ENCODE results near the gene PCTP.

The PCTP gene

DNA sequence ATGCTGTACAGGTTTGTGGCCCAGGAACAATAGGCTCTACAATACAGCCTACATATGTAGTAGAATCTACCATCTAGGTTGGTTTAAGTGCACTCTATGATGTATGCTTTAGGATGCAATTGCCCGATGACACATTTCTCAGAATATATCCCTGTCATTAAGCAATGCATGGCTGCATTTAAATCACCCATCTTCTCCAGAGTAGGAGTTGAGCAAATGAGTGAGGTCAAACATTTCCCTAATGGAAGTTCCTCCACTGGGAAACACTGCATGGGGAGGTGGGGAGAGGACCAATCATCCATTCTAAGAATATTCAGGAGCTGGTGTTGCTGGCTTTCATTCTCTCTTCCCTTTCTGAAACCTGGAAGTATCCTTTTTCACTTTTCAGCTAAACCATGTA is 2.0 kb upstream of the PCTP start:
- Histone ChIP-seq H2BK12ac (ENCODE audit: low read length in 2 of 2) (no peak overlapping the region), H3K4me3 (ENCODE audit: insufficient read depth in 1 of 2, low read depth in 1 of 2, low read length in 2 of 2) (no peak overlapping the region), H4K8ac (ENCODE audit: low read length) (no peak overlapping the region), H3K4me1 (ENCODE audit: control insufficient read depth, insufficient read depth, low read depth, low read length) (peaks cover 4% of the 10 kb centered on the region), H3K14ac (ENCODE audit: low read length in 2 of 2) (no peak overlapping the region), H2BK15ac (ENCODE audit: low read depth, poor library complexity, severe bottlenecking) (no peak overlapping the region), H3K9me3 (ENCODE audit: control insufficient read depth, low read length) (no peaks in the 10 kb centered on the region), H2AFZ (ENCODE audit: low read depth, low read length) (no peak overlapping the region), H3K9ac (ENCODE audit: low read length) (no peak overlapping the region), H3K4me2 (ENCODE audit: low read length, poor library complexity, severe bottlenecking) (no peak overlapping the region), H4K91ac (ENCODE audit: low read length) (no peak overlapping the region), H3K36me3 (ENCODE audit: control insufficient read depth in 1 of 2, insufficient read depth in 2 of 2, low read depth in 1 of 2, low read length in 2 of 2) (peaks cover 4 to 7% of the 10 kb centered on the region in 2 experiments), H2AK5ac (ENCODE audit: low read length, severe bottlenecking) (no peak overlapping the region), H3K23ac (ENCODE audit: low read length in 2 of 2) (no peak overlapping the region), H3K4ac (ENCODE audit: low read depth in 1 of 2, low read length in 2 of 2) (no peak overlapping the region), H2BK5ac (ENCODE audit: low read depth, low read length, poor library complexity, severe bottlenecking) (no peak overlapping the region), H3K18ac (ENCODE audit: low read depth in 1 of 2, low read length in 2 of 2) (no peak overlapping the region), H3K27ac (ENCODE audit: low read length, poor library complexity, severe bottlenecking) (no peak overlapping the region), H2BK120ac (ENCODE audit: low read depth, low read length) (no peak overlapping the region), H3K27me3 (ENCODE audit: control insufficient read depth in 1 of 2, insufficient read depth in 1 of 2, low read length in 2 of 2) (no peaks in the 10 kb centered on the region), H3K79me1 (replicated peaks; ENCODE audit: low read length, poor library complexity, severe bottlenecking) (peaks cover 11% of the 10 kb centered on the region)
- WGBS = no CpG with 5 or more reads among the region's 1 CpG
- DNase-seq = no peak

DNA sequence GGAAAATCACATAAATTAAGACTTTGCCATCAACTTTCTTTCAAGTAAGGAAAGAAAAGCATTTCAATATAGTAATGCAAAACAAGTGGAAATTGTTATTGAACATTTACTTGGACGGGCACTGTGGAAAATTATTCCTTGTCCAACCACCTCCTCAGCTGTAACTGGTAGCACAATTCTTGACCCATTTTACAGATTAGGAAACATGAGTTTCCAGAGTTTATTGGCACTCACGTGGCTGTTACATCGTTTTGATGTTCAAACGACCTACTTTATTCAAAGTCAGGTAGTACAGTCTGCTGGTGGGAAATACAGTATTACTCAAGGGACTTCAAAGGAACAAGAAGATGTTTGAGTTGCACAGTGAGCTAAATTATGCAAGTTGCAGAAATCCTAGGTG is 866 bp upstream of the PCTP start:
- Histone ChIP-seq H4K8ac (ENCODE audit: low read length) (no peak overlapping the region), H4K91ac (ENCODE audit: low read length) (no peak overlapping the region)

DNA sequence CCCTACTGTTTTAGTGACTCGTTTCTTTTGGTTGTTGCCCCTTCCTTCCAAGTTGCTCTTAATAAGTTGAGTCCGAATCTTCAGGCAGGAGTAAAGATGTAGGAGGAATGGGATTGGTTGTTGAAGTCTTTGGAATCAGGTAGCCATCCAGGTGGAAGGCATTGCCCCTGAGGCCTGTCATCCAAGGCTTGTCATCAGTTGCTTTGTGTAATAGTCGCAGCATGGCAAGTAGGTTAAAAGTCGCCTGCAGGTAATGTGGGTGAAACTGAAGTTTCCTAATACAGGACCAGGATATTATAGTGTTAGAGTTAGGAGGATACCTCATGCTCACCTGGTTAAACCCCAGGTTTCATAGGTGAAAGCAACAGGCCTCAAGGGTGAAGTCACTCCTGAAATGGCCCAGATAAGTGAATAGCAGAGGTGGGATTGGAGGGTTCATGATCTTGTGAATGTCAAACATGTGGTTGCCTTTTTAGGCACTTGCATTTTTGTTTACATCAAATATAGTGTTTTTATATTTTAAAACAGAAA is 934 bp downstream of the PCTP start:
- no peak overlapping the region for H3K23ac ChIP-seq (ENCODE audit: low read length in 2 of 2)
- peaks cover 4 to 17% of the 10 kb centered on the region in 2 experiments for H3K36me3 ChIP-seq (ENCODE audit: control insufficient read depth in 1 of 2, insufficient read depth in 2 of 2, low read depth in 1 of 2, low read length in 2 of 2)
- no peak overlapping the region for H2BK12ac ChIP-seq (ENCODE audit: low read length in 2 of 2)
- no peaks in the 10 kb centered on the region for H3K27me3 ChIP-seq (ENCODE audit: control insufficient read depth in 1 of 2, insufficient read depth in 1 of 2, low read length in 2 of 2)
- H3K4me1 ChIP-seq (ENCODE audit: control insufficient read depth, insufficient read depth, low read depth, low read length) = peaks cover 4% of the 10 kb centered on the region
- no peak overlapping the region for H2BK5ac ChIP-seq (ENCODE audit: low read depth, low read length, poor library complexity, severe bottlenecking)
- no peak overlapping the region for H2AK5ac ChIP-seq (ENCODE audit: low read length, severe bottlenecking)
- H3K4me2 ChIP-seq (ENCODE audit: low read length, poor library complexity, severe bottlenecking) = peak overlapping the region; percentile 40
- no peak overlapping the region for H3K18ac ChIP-seq (ENCODE audit: low read depth in 1 of 2, low read length in 2 of 2)
- peak overlapping the region; percentile 17 for H4K8ac ChIP-seq (ENCODE audit: low read length)
- H2BK120ac ChIP-seq (ENCODE audit: low read depth, low read length) = no peak overlapping the region
- no peaks in the 10 kb centered on the region for H3K9me3 ChIP-seq (ENCODE audit: control insufficient read depth, low read length)
- H3K27ac ChIP-seq (ENCODE audit: low read length, poor library complexity, severe bottlenecking) = no peak overlapping the region
- 67% methylated on average over 4 of the region's 4 CpGs for WGBS
- DNase-seq = no peak
- H3K4ac ChIP-seq (ENCODE audit: low read depth in 1 of 2, low read length in 2 of 2) = peak overlapping the region in 1 of 2 experiments; percentile 56
- H3K9ac ChIP-seq (ENCODE audit: low read length) = peak overlapping the region; percentile 91
- H3K4me3 ChIP-seq (ENCODE audit: insufficient read depth in 1 of 2, low read depth in 1 of 2, low read length in 2 of 2) = peak overlapping the region; percentile 64 to 95
- peak overlapping the region in 1 of 2 experiments; percentile 93 for H3K14ac ChIP-seq (ENCODE audit: low read length in 2 of 2)
- H2AFZ ChIP-seq (ENCODE audit: low read depth, low read length) = no peak overlapping the region
- no peak overlapping the region for H4K91ac ChIP-seq (ENCODE audit: low read length)
- H2BK15ac ChIP-seq (ENCODE audit: low read depth, poor library complexity, severe bottlenecking) = no peak overlapping the region
- H3K79me1 ChIP-seq (replicated peaks; ENCODE audit: low read length, poor library complexity, severe bottlenecking) = peaks cover 27% of the 10 kb centered on the region

More for the DNA sequence above, 866 bp upstream of the PCTP start:
- H3K9me3 ChIP-seq (ENCODE audit: control insufficient read depth, low read length) = no peaks in the 10 kb centered on the region
- H3K14ac ChIP-seq (ENCODE audit: low read length in 2 of 2) = no peak overlapping the region
- no peak overlapping the region for H2AK5ac ChIP-seq (ENCODE audit: low read length, severe bottlenecking)
- H2BK15ac ChIP-seq (ENCODE audit: low read depth, poor library complexity, severe bottlenecking) = no peak overlapping the region
- no peak overlapping the region for H3K4me3 ChIP-seq (ENCODE audit: insufficient read depth in 1 of 2, low read depth in 1 of 2, low read length in 2 of 2)
- H2BK12ac ChIP-seq (ENCODE audit: low read length in 2 of 2) = no peak overlapping the region
- H3K9ac ChIP-seq (ENCODE audit: low read length) = no peak overlapping the region
- H3K79me1 ChIP-seq (replicated peaks; ENCODE audit: low read length, poor library complexity, severe bottlenecking) = peaks cover 21% of the 10 kb centered on the region
- no peak overlapping the region for H2BK5ac ChIP-seq (ENCODE audit: low read depth, low read length, poor library complexity, severe bottlenecking)
- H3K18ac ChIP-seq (ENCODE audit: low read depth in 1 of 2, low read length in 2 of 2) = no peak overlapping the region
- no peak for DNase-seq
- 92% methylated on average over 4 of the region's 4 CpGs for WGBS
- H3K4ac ChIP-seq (ENCODE audit: low read depth in 1 of 2, low read length in 2 of 2) = no peak overlapping the region
- peaks cover 4% of the 10 kb centered on the region for H3K4me1 ChIP-seq (ENCODE audit: control insufficient read depth, insufficient read depth, low read depth, low read length)
- H2AFZ ChIP-seq (ENCODE audit: low read depth, low read length) = no peak overlapping the region
- no peaks in the 10 kb centered on the region for H3K27me3 ChIP-seq (ENCODE audit: control insufficient read depth in 1 of 2, insufficient read depth in 1 of 2, low read length in 2 of 2)
- H3K36me3 ChIP-seq (ENCODE audit: control insufficient read depth in 1 of 2, insufficient read depth in 2 of 2, low read depth in 1 of 2, low read length in 2 of 2) = peaks cover 4 to 17% of the 10 kb centered on the region in 2 experiments
- H3K27ac ChIP-seq (ENCODE audit: low read length, poor library complexity, severe bottlenecking) = no peak overlapping the region
- no peak overlapping the region for H3K23ac ChIP-seq (ENCODE audit: low read length in 2 of 2)
- no peak overlapping the region for H2BK120ac ChIP-seq (ENCODE audit: low read depth, low read length)
- H3K4me2 ChIP-seq (ENCODE audit: low read length, poor library complexity, severe bottlenecking) = no peak overlapping the region

DNA sequence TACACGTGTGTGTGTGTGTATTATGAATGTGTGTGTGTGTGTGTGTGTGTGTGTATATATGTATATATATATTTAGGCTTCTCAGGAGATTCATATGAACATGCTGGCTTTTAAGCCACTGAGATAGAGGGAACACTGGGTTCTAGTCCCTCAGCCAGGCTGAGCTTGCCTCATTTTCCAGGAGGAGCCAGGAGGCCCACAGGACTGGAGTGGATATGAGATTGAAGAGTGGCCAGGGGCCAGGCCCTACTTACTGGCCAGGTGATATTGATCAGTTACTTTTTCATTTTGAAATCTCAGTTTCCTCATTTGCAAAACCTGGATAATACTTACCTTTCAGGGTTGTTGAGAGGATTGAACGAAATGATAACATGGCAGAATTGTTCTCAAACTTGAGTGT is 5.8 kb downstream of the PCTP start:
- H2AFZ ChIP-seq (ENCODE audit: low read depth, low read length) = no peak overlapping the region
- no peak overlapping the region for H2BK120ac ChIP-seq (ENCODE audit: low read depth, low read length)
- H3K79me1 ChIP-seq (replicated peaks; ENCODE audit: low read length, poor library complexity, severe bottlenecking) = peaks cover 40% of the 10 kb centered on the region
- no peak overlapping the region for H2AK5ac ChIP-seq (ENCODE audit: low read length, severe bottlenecking)
- no peaks in the 10 kb centered on the region for H3K27me3 ChIP-seq (ENCODE audit: control insufficient read depth in 1 of 2, insufficient read depth in 1 of 2, low read length in 2 of 2)
- no peak overlapping the region for H2BK5ac ChIP-seq (ENCODE audit: low read depth, low read length, poor library complexity, severe bottlenecking)
- no peak overlapping the region for H3K4ac ChIP-seq (ENCODE audit: low read depth in 1 of 2, low read length in 2 of 2)
- no peak overlapping the region for H4K91ac ChIP-seq (ENCODE audit: low read length)
- no peak overlapping the region for H3K9ac ChIP-seq (ENCODE audit: low read length)
- no peak overlapping the region for H3K14ac ChIP-seq (ENCODE audit: low read length in 2 of 2)
- no peak overlapping the region for H3K4me2 ChIP-seq (ENCODE audit: low read length, poor library complexity, severe bottlenecking)
- no peak overlapping the region for H2BK15ac ChIP-seq (ENCODE audit: low read depth, poor library complexity, severe bottlenecking)
- H3K36me3 ChIP-seq (ENCODE audit: control insufficient read depth in 1 of 2, insufficient read depth in 2 of 2, low read depth in 1 of 2, low read length in 2 of 2) = peaks cover 4 to 19% of the 10 kb centered on the region in 2 experiments
- DNase-seq = no peak
- H3K23ac ChIP-seq (ENCODE audit: low read length in 2 of 2) = no peak overlapping the region
- H3K4me3 ChIP-seq (ENCODE audit: insufficient read depth in 1 of 2, low read depth in 1 of 2, low read length in 2 of 2) = no peak overlapping the region
- H3K4me1 ChIP-seq (ENCODE audit: control insufficient read depth, insufficient read depth, low read depth, low read length) = peaks cover 3% of the 10 kb centered on the region
- H3K18ac ChIP-seq (ENCODE audit: low read depth in 1 of 2, low read length in 2 of 2) = no peak overlapping the region
- H4K8ac ChIP-seq (ENCODE audit: low read length) = no peak overlapping the region
- no peak overlapping the region for H3K27ac ChIP-seq (ENCODE audit: low read length, poor library complexity, severe bottlenecking)
- no peaks in the 10 kb centered on the region for H3K9me3 ChIP-seq (ENCODE audit: control insufficient read depth, low read length)
- no peak overlapping the region for H2BK12ac ChIP-seq (ENCODE audit: low read length in 2 of 2)
- WGBS = 93% methylated on average over 2 of the region's 2 CpGs

Data from mesenchymal stem cell (in vitro differentiated cells and primary cell).